ENCODE results near the gene TULP3. TPM values are rescaled to one million over a fixed set of nuclear protein-coding genes. Genes with fewer than 3 reads are reported as not detected.

The TULP3 gene
- total and polyA plus RNA-seq, 4 donors, result 10.5 to 35.0 (median 24.5) TPM

GRCh38 chr12:2977776-2978175 lies 87.1 kb downstream of the TULP3 start:
- WGBS, 2 donors, result 93 to 95% methylated on average over 5 of the region's 5 CpGs
- ATAC-seq (ENCODE audit: low FRiP score) (no peak), DNase-seq (no peak)
- H3K4me3 ChIP-seq (ENCODE audit: low read length in 2 of 2), result no peak overlapping the region
- no peaks in the 10 kb centered on the region for H3K4me1 ChIP-seq (ENCODE audit: control insufficient read depth in 1 of 2, insufficient read depth in 2 of 2, low read length in 2 of 2)
- no peaks in the 10 kb centered on the region for H3K27me3 ChIP-seq (ENCODE audit: control insufficient read depth in 1 of 2, insufficient read depth in 2 of 2, low read length in 1 of 2)
- H3K9me3 ChIP-seq (ENCODE audit: control insufficient read depth, low read length), result no peaks in the 10 kb centered on the region
- H3K36me3 ChIP-seq (ENCODE audit: control insufficient read depth in 1 of 2, insufficient read depth in 2 of 2, low read length in 1 of 2), result no peaks in the 10 kb centered on the region
- H3K27ac ChIP-seq (ENCODE audit: low read depth in 1 of 2, low read length in 2 of 2), result no peak overlapping the region
- intact Hi-C loops (cut with DNase I), result no loop called here

GRCh38 chr12:2979806-2980205 lies 89.1 kb downstream of the TULP3 start:
- 87 to 97% methylated on average over 4 of the region's 4 CpGs for WGBS, 2 donors

GRCh38 chr12:2980630-2981029 lies 89.9 kb downstream of the TULP3 start:
- ATAC-seq (ENCODE audit: low FRiP score) (no peak), DNase-seq (no peak)
- H3K4me3 ChIP-seq (ENCODE audit: low read length in 2 of 2), result no peak overlapping the region
- H3K4me1 ChIP-seq (ENCODE audit: control insufficient read depth in 1 of 2, insufficient read depth in 2 of 2, low read length in 2 of 2), result no peaks in the 10 kb centered on the region
- intact Hi-C loops (cut with DNase I), result no loop called here
- H3K27ac ChIP-seq (ENCODE audit: low read depth in 1 of 2, low read length in 2 of 2), result no peak overlapping the region
- 84 to 85% methylated on average over 7 of the region's 7 CpGs for WGBS, 2 donors
- H3K36me3 ChIP-seq (ENCODE audit: control insufficient read depth in 1 of 2, insufficient read depth in 2 of 2, low read length in 1 of 2), result no peaks in the 10 kb centered on the region
- H3K9me3 ChIP-seq (ENCODE audit: control insufficient read depth, low read length), result no peaks in the 10 kb centered on the region
- no peaks in the 10 kb centered on the region for H3K27me3 ChIP-seq (ENCODE audit: control insufficient read depth in 1 of 2, insufficient read depth in 2 of 2, low read length in 1 of 2)

More at GRCh38 chr12:2979806-2980205, 89.1 kb downstream of the TULP3 start:
- Histone ChIP-seq H3K4me3 (ENCODE audit: low read length in 2 of 2) (no peak overlapping the region), H3K27me3 (ENCODE audit: control insufficient read depth in 1 of 2, insufficient read depth in 2 of 2, low read length in 1 of 2) (no peaks in the 10 kb centered on the region), H3K4me1 (ENCODE audit: control insufficient read depth in 1 of 2, insufficient read depth in 2 of 2, low read length in 2 of 2) (no peaks in the 10 kb centered on the region), H3K9me3 (ENCODE audit: control insufficient read depth, low read length) (no peaks in the 10 kb centered on the region), H3K27ac (ENCODE audit: low read depth in 1 of 2, low read length in 2 of 2) (no peak overlapping the region), H3K36me3 (ENCODE audit: control insufficient read depth in 1 of 2, insufficient read depth in 2 of 2, low read length in 1 of 2) (no peaks in the 10 kb centered on the region)
- intact Hi-C loops (cut with DNase I), result no loop called here
- no peak for ATAC-seq (ENCODE audit: low FRiP score)
- no peak for DNase-seq

GRCh38 chr12:2982361-2982760 lies 91.7 kb downstream of the TULP3 start:
- intact Hi-C loops (cut with DNase I), result no loop called here
- peak; percentile 34 for ATAC-seq (ENCODE audit: low FRiP score)
- no peaks in the 10 kb centered on the region for H3K27me3 ChIP-seq (ENCODE audit: control insufficient read depth in 1 of 2, insufficient read depth in 2 of 2, low read length in 1 of 2)
- no peaks in the 10 kb centered on the region for H3K4me1 ChIP-seq (ENCODE audit: control insufficient read depth in 1 of 2, insufficient read depth in 2 of 2, low read length in 2 of 2)
- H3K9me3 ChIP-seq (ENCODE audit: control insufficient read depth, low read length), result no peaks in the 10 kb centered on the region
- H3K27ac ChIP-seq (ENCODE audit: low read depth in 1 of 2, low read length in 2 of 2), result no peak overlapping the region
- no peak for DNase-seq
- H3K4me3 ChIP-seq (ENCODE audit: low read length in 2 of 2), result no peak overlapping the region
- no peaks in the 10 kb centered on the region for H3K36me3 ChIP-seq (ENCODE audit: control insufficient read depth in 1 of 2, insufficient read depth in 2 of 2, low read length in 1 of 2)
- WGBS, 2 donors, result 82 to 89% methylated on average over 13 of the region's 13 CpGs

- intact Hi-C loops (cut with DNase I), result no loop called here
- H3K36me3 ChIP-seq (ENCODE audit: control insufficient read depth in 1 of 2, insufficient read depth in 2 of 2, low read length in 1 of 2), result no peaks in the 10 kb centered on the region
- no peaks in the 10 kb centered on the region for H3K27me3 ChIP-seq (ENCODE audit: control insufficient read depth in 1 of 2, insufficient read depth in 2 of 2, low read length in 1 of 2)
- DNase-seq (no peak), ATAC-seq (ENCODE audit: low FRiP score) (no peak)
- no peak overlapping the region for H3K4me3 ChIP-seq (ENCODE audit: low read length in 2 of 2)
- H3K9me3 ChIP-seq (ENCODE audit: control insufficient read depth, low read length), result no peaks in the 10 kb centered on the region
- WGBS, 2 donors, result 94 to 96% methylated on average over 5 of the region's 5 CpGs
- H3K4me1 ChIP-seq (ENCODE audit: control insufficient read depth in 1 of 2, insufficient read depth in 2 of 2, low read length in 2 of 2), result no peaks in the 10 kb centered on the region
- no peak overlapping the region for H3K27ac ChIP-seq (ENCODE audit: low read depth in 1 of 2, low read length in 2 of 2)
These were observed 93.6 kb downstream of the TULP3 start for GRCh38 chr12:2984249-2984648.

GRCh38 chr12:2984698-2985097 lies 94.0 kb downstream of the TULP3 start:
- ATAC-seq (ENCODE audit: low FRiP score) (no peak), DNase-seq (no peak)
- Histone ChIP-seq H3K4me3 (ENCODE audit: low read length in 2 of 2) (no peak overlapping the region), H3K36me3 (ENCODE audit: control insufficient read depth in 1 of 2, insufficient read depth in 2 of 2, low read length in 1 of 2) (no peaks in the 10 kb centered on the region), H3K27me3 (ENCODE audit: control insufficient read depth in 1 of 2, insufficient read depth in 2 of 2, low read length in 1 of 2) (no peaks in the 10 kb centered on the region), H3K9me3 (ENCODE audit: control insufficient read depth, low read length) (no peaks in the 10 kb centered on the region), H3K4me1 (ENCODE audit: control insufficient read depth in 1 of 2, insufficient read depth in 2 of 2, low read length in 2 of 2) (no peaks in the 10 kb centered on the region), H3K27ac (ENCODE audit: low read depth in 1 of 2, low read length in 2 of 2) (no peak overlapping the region)
- intact Hi-C loops (cut with DNase I), result no loop called here
- 97% methylated on average over 1 of the region's 1 CpG for WGBS, 2 donors

GRCh38 chr12:2986876-2987275 lies 96.2 kb downstream of the TULP3 start:
- no peaks in the 10 kb centered on the region for H3K36me3 ChIP-seq (ENCODE audit: control insufficient read depth in 1 of 2, insufficient read depth in 2 of 2, low read length in 1 of 2)
- H3K4me3 ChIP-seq (ENCODE audit: low read length in 2 of 2), result no peak overlapping the region
- H3K27me3 ChIP-seq (ENCODE audit: control insufficient read depth in 1 of 2, insufficient read depth in 2 of 2, low read length in 1 of 2), result no peaks in the 10 kb centered on the region
- no peak for DNase-seq
- H3K9me3 ChIP-seq (ENCODE audit: control insufficient read depth, low read length), result no peaks in the 10 kb centered on the region
- H3K4me1 ChIP-seq (ENCODE audit: control insufficient read depth in 1 of 2, insufficient read depth in 2 of 2, low read length in 2 of 2), result no peaks in the 10 kb centered on the region
- WGBS, 2 donors, result 87 to 89% methylated on average over 3 of the region's 3 CpGs
- intact Hi-C loops (cut with DNase I), result no loop called here
- no peak overlapping the region for H3K27ac ChIP-seq (ENCODE audit: low read depth in 1 of 2, low read length in 2 of 2)
- no peak for ATAC-seq (ENCODE audit: low FRiP score)

- Histone ChIP-seq H3K4me1 (ENCODE audit: control insufficient read depth in 1 of 2, insufficient read depth in 2 of 2, low read length in 2 of 2) (no peaks in the 10 kb centered on the region), H3K9me3 (ENCODE audit: control insufficient read depth, low read length) (no peaks in the 10 kb centered on the region), H3K27me3 (ENCODE audit: control insufficient read depth in 1 of 2, insufficient read depth in 2 of 2, low read length in 1 of 2) (no peaks in the 10 kb centered on the region), H3K4me3 (ENCODE audit: low read length in 2 of 2) (no peak overlapping the region), H3K36me3 (ENCODE audit: control insufficient read depth in 1 of 2, insufficient read depth in 2 of 2, low read length in 1 of 2) (no peaks in the 10 kb centered on the region), H3K27ac (ENCODE audit: low read depth in 1 of 2, low read length in 2 of 2) (no peak overlapping the region)
- ATAC-seq (ENCODE audit: low FRiP score) (no peak), DNase-seq (no peak)
- intact Hi-C loops (cut with DNase I), result no loop called here
- WGBS, 2 donors, result 95 to 96% methylated on average over 5 of the region's 5 CpGs
These were observed 97.8 kb downstream of the TULP3 start for GRCh38 chr12:2988494-2988893.
